DMS79 (cell line): ENCODE measurements around the gene WRAP73.
"Not testable (repeated sequence)": the region's sequence is repeated elsewhere in the genome, so short reads cannot be mapped to it uniquely, and the experiment has no call there.

Experiments used
- DNase-seq: peaks from one replicate; lab custom pipeline; 2025; lab: John Stamatoyannopoulos, UW

The WRAP73 gene

DNA sequence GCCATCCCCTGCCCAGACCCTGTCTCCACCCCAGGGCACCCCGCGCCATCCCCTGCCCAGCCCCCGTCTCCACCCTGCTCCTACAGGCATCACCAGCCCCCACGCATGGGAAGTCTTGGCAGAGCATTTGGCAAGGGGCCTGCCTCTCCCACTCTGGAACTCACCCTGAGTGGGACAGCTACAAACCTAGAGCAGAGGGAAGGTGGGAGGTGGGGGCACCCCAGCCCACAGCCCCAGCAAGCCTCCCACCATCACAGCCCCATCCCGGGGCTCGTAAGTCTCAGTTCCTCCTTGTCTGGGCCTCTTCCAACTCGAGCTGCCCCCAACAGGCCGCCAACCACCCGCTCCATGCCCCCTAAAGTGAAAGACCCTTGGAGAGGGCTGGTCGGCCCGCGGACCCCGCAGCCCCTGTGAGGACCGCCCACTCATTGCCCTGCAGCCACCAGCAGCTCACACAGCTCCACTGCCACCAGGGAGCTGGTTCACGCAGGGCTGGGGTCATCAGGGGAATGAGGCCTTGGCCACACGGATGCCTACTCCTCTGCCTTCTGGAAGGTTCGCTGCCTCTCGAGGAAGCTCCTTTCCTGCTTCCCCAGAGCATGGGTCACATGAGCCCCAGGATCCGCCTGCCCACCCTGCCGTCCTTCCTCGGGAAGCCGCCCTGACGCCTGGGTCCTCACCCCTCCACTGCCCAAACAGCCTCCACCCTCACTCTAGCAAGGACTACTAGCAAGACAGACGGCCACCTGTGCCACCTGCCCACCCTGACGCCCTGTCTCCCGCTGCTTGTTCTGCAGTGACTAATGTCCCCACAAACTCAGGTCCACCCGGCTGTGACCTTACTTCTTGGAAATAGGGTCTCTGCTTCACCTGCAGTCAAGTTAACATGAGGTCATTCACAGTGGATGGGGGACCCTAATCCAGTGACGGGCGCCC lies 53.0 kb downstream of the WRAP73 start:
- DNase-seq, result no peak

DNA sequence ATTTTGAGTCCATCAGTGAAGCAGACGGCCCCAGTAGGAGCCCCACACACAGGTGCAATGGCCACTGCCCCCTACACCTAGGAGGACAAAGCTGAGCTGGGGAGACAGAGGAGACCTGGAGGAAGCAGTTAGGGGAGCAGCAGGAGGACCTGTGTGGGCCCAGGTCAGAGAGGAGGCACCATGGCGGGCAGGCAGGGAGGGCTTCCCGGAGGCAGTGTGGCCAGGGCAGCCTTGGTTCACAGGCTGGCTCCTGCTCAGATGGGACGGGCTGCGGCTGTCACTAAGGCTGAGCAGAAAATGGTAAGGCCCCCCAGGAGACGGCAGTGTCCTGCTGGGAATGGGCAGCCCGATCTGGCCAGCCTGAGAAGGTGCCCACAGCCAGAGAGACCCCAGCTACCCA lies 54.0 kb downstream of the WRAP73 start:
- no peak for DNase-seq

GRCh38 chr1:3594706-3595377 lies 55.1 kb downstream of the WRAP73 start:
- DNase-seq, result no peak

- DNase-seq, result no peak
Measured at GRCh38 chr1:3593745-3594144, 56.2 kb downstream of the WRAP73 start.

GRCh38 chr1:3593334-3593733 lies 56.6 kb downstream of the WRAP73 start:
- DNase-seq, result no peak

DNA sequence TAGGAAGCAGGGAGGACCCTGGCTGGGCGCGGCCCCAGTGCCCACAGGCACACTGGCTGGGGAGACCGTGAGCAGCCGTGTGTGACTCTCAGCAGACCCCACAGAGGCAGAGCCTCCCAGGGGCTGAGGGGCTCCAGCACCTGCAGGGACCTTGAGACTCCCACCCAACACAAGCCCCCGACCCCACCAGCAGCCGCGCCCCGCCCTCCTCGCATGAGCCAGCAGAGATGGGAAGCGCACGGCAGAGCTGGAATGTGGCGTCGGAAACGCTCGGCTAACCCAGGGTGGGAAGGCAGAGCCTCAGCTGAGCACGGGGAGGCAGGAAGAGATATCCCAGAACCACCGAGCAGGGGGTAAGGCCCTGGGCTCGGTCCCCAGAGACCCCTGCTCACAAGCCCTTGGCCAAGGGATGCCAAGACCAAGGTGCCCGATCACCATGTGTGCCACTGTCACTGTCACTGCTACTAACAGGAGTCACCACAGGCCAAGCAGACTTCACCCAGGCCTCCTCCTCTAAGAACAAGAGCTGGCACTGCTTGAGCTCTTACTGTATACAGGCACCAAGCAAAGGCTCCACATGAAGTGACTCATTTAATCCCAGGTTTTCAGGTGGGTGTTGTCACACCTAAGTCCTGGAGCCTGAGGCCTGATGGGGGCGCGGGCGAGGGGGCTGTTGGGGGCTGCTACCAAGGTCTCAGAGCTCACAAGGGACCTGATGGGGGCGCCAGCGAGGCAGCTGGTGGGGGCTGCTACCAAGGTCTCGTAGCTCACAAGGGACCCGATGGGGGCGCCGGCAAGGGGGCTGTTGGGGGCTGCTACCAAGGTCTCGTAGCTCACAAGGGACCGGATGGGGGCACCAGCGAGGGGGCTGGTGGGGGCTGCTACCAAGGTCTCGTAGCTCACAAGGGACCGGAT lies 58.7 kb downstream of the WRAP73 start:
- no peak for DNase-seq

DNA sequence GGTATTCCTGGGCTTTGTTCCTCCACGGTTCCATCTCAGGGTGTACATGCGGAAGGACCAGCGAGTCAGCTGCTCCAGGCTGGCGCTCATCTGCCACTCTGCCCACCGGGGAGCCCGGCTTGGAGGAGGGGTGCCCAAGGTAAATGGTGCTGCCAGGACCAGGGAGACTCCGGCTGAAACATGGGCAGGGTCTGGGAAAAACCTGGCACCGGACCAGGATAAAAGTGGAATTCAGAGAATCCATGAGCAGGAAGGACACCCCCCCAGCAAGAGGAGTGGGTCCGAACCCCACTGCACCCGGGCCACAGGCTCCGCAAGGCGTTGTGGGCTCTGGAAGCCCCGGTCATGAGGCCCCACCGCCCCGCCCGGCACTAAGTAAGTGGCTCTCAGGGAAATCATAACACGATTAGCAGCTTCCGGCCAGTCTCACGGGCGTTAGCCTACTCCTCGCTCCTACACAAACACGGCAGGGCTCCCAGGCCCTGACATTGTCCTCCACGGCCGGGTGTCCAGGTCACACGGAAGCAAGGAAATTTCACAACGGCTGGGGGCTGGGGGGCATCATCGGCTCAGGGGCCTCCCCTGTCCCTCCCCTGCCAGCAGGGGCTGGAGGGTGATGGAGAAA lies 59.7 kb downstream of the WRAP73 start:
- DNase-seq, result no peak

- no peak for DNase-seq
Measured at GRCh38 chr1:3588395-3588794, 61.5 kb downstream of the WRAP73 start.

DNA sequence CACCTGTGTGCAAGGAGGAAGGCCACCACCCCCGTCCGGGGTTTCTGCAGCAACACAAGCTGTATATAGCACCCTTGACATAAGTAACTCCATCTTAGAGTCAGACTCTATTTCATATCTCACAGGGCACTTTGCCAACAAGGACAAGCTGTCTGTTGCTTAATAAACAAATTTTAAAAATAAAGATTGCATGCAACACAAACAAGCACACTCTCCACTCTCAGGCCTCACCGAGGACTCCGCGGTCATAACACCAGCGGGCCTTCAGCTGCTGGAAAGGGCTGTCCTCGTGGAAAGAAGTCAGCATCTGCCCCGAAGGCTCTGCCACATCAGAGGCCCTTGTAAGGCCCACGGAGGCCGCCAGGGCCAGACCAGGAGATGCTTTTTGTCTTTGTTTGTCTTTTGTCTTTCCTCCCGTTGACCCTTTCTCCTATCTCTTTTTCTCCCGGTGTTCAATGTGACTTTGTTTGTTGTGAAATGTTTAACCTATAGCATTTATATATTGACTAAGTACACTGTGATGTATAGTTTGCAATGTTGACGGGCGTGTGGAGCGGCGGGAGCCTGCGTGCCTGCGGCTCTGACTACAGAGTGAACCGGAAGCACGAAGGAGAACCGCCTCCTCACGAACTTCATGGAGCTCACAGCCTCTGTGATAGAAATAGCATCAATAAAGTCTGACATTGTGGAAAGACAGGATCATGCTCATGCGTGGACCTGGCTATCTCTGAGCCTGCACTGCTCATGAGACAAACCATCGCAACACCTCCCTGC lies 62.7 kb downstream of the WRAP73 start:
- no peak for DNase-seq

DNA sequence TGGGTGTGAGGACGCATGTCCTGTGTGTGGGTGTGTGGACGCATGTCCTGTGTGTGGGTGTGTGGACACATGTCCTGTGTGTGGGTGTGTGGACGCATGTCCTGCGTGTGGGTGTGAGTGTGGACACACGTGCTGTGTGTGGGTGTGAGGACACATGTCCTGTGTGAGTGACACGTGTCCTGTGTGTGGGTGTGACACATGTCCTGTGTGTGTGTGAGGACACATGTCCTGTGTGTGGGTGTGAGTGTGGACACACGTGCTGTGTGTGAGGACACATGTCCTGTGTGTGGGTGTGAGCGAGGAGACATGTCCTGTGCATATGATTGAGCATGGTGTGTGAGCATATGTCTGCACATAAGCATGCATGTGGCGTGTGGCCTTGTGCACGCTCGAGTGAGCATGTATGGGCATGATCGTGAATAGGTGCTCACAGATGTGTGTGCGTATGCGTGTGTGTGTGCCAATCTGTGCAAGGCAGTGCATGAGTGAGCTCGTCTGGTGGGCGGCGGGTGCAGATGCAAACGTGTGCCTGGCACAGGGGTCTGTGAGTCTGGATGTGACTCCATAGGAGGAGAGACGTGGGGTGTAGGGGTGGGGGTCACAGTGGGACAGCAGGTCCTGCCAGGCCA lies 63.8 kb downstream of the WRAP73 start:
- DNase-seq, result no peak

- DNase-seq, result not testable (repeated sequence)
Measured at GRCh38 chr1:3585353-3585868, 64.5 kb downstream of the WRAP73 start.

GRCh38 chr1:3584915-3585314 lies 65.0 kb downstream of the WRAP73 start:
- DNase-seq, result no peak

DNA sequence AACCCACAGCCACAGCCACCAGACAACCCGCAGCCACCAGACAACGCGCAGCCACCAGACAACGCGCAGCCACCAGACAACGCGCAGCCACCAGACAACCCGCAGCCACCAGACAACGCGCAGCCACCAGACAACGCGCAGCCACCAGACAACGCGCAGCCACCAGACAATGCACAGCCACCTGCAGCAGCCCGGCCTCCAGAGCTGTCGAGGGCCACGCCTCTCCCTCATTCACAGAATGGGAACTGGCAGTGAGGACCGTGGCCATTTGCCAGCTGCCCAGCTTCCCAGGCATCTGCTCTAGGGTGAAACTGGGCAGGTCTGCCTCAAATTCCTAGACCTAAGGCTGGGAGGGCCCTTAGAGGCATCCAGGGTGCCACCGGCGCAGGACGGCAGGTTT lies 66.2 kb downstream of the WRAP73 start:
- DNase-seq, result not testable (repeated sequence)

DNA sequence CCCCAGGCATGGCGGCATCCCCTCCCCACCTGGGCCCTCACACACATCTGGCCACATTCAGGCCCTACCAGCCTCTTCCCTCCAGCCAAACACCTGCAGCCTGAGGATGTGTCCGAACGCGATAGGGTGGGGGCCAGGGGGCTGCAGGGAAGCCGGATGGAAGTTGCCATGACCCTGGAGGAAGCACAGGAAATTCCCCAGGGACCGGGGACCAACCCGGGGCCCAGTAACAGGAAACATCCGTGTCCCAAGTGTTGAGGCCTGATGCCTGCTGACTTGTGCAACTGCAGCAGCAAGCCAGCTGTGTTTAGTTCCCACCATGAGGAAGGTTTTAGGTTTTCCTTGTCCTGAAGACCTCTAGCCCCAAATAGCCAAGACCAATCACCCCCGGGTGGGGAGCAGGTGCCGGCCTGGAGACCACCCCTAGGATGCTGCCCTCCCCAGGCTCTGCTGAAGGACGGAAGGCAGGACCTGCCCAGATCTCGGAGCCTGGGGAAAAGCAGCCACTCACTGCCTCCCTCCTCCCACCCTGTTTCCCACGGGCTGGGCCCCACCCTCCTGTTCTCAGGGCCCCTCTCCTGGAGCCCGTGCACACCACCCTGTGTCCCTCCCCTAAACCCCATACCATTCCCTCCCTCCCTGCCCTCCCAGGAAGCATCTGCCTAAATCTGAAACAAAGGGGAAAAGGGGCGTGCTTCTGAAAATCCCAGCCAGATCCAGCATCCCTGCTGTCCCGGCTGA lies 68.4 kb downstream of the WRAP73 start:
- no peak for DNase-seq
